ENCODE data around the gene DAZL.
A peak's percentile ranks its signal among the peaks of the same experiment; 100 is the strongest.

Gene DAZL

DNA sequence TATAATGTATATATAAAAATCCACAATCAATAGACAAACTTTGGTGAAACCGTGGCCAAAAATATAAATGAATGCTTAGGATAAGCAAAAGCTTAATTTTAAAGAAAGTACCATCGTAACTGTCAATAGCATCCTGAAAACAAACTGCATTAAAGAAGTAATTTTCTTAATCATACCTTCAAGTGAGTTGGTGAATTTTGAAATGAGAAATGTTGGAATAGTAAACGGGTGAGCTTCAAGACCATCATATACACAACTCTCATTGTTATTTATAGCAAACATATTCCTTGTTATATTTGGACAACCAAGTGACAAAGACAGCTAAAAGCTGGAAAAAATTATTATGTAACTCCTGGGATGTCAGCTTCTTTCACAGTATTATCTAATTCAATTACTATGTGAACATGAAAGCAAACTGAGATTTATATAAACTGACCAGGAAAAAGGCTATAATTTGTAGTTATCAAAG lies 3.7 kb downstream of the DAZL start:
- DNase-seq (ENCODE audit: extremely low read depth, insufficient read length): no peak
- TF ChIP-seq, protein P1, sequence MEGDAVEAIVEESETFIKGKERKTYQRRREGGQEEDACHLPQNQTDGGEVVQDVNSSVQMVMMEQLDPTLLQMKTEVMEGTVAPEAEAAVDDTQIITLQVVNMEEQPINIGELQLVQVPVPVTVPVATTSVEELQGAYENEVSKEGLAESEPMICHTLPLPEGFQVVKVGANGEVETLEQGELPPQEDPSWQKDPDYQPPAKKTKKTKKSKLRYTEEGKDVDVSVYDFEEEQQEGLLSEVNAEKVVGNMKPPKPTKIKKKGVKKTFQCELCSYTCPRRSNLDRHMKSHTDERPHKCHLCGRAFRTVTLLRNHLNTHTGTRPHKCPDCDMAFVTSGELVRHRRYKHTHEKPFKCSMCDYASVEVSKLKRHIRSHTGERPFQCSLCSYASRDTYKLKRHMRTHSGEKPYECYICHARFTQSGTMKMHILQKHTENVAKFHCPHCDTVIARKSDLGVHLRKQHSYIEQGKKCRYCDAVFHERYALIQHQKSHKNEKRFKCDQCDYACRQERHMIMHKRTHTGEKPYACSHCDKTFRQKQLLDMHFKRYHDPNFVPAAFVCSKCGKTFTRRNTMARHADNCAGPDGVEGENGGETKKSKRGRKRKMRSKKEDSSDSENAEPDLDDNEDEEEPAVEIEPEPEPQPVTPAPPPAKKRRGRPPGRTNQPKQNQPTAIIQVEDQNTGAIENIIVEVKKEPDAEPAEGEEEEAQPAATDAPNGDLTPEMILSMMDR (IDR thresholded peaks at IDR 0.05; ENCODE audit: insufficient read depth, low read length, poor library complexity, severe bottlenecking): no peak
- Histone ChIP-seq H3K4me3 (replicated peaks; ENCODE audit: low read depth, low read length) (no peak overlapping the region), H3K27me3 (replicated peaks; ENCODE audit: control insufficient read depth, insufficient read depth, low read length) (no peaks in the 10 kb centered on the region), H3K36me3 (ENCODE audit: control insufficient read depth, insufficient read depth, low read length) (no peaks in the 10 kb centered on the region)

DNA sequence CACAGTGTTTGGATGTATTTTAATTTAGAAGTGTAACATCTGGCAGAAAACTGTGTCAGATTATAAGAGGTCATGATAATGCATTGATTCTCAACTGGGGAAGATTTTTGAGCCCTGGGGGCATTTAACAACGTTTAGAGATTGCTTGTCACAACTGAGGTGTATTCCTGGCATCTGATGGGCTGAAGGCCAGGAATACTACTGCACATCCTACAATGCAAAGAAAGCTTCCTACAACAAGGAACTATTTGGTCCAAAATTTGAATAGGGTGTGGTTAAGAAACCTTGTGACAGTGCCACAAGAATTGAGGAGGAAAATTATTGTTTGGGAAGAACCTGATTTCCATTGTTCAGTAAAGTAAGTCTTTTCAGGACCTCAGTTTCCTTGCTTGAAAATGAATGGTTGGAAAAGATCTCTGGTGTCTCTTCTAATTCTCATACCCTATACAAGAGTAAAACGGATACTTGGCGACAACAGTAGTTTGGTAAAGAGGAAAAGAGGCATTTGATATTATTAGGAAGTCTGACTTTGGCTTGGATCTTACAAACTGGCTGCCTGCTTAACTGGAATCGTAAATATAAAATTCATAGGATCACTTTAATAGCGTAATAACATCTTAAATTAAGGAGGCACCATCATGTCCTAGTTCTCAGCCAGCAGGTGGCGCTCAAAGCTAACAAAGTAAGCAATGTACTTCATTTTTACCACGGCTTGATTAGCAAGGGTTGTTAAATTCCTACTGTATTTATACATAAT lies 4.3 kb downstream of the DAZL start:
- no peak overlapping the region for H3K4me3 ChIP-seq (replicated peaks; ENCODE audit: low read depth, low read length)
- H3K36me3 ChIP-seq (ENCODE audit: control insufficient read depth, insufficient read depth, low read length): no peaks in the 10 kb centered on the region
- DNase-seq (ENCODE audit: extremely low read depth, insufficient read length): no peak
- no peaks in the 10 kb centered on the region for H3K27me3 ChIP-seq (replicated peaks; ENCODE audit: control insufficient read depth, insufficient read depth, low read length)
- TF ChIP-seq, protein P1 (IDR thresholded peaks at IDR 0.05; ENCODE audit: insufficient read depth, low read length, poor library complexity, severe bottlenecking): peak; percentile 67

DNA sequence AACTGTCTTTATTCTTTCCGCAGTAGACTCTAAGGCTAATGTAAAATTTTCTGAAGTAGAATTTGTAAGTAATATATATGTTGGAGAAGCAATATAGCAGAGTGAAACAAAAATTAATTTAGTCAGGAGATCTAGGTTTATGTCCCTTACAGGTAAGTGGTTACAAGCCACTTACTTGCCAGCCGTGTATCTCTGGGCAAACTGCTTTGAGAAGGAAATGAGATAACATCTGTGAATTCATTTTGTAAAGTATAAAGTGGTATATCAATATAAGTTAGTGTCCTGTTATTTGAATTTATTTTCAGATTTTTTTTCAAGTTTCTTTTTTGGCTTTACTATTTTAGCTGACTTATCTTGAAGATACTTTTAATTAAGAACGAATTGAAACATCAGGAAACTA lies 5.5 kb downstream of the DAZL start:
- TF ChIP-seq, protein P1 (IDR thresholded peaks at IDR 0.05; ENCODE audit: insufficient read depth, low read length, poor library complexity, severe bottlenecking): no peak
- H3K27me3 ChIP-seq (replicated peaks; ENCODE audit: control insufficient read depth, insufficient read depth, low read length): no peaks in the 10 kb centered on the region
- no peaks in the 10 kb centered on the region for H3K36me3 ChIP-seq (ENCODE audit: control insufficient read depth, insufficient read depth, low read length)
- no peak overlapping the region for H3K4me3 ChIP-seq (replicated peaks; ENCODE audit: low read depth, low read length)
- no peak for DNase-seq (ENCODE audit: extremely low read depth, insufficient read length)

DNA sequence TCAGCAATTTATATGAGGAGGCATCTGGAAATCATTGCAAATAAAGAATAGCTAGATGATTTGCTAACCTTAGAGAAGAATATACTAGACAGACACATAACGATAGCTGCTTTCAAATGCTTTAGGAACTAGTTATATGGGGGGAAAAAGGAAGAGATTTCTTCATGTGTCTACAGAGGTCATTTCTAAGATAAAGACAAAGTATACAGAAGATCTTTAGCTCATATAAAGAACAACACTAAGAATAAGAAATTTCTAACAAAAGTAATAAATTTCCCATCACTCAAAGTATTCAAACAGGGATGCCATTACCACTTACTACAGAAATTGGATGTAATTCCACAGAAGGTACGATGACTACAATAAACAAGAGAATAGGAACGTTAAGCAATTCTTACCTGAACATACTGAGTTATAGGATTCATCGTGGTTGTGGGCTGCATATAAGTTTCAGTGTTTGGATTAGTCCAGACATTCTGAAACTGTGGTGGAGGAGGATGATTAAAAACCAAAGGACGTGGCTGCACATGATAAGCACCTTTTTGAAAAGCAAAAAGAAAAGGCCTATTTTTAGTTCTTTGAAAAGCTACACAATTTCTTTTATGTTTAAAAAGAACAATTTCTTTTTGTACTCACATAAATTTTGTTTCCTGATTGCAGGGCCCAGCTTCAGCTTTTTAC lies 8.7 kb downstream of the DAZL start:
- Histone ChIP-seq H3K36me3 (ENCODE audit: control insufficient read depth, insufficient read depth, low read length) (no peaks in the 10 kb centered on the region), H3K4me3 (replicated peaks; ENCODE audit: low read depth, low read length) (no peak overlapping the region), H3K27me3 (replicated peaks; ENCODE audit: control insufficient read depth, insufficient read depth, low read length) (no peaks in the 10 kb centered on the region)
- peak; percentile 39 for DNase-seq (ENCODE audit: extremely low read depth, insufficient read length)
- TF ChIP-seq, protein P1 (IDR thresholded peaks at IDR 0.05; ENCODE audit: insufficient read depth, low read length, poor library complexity, severe bottlenecking): no peak

DNA sequence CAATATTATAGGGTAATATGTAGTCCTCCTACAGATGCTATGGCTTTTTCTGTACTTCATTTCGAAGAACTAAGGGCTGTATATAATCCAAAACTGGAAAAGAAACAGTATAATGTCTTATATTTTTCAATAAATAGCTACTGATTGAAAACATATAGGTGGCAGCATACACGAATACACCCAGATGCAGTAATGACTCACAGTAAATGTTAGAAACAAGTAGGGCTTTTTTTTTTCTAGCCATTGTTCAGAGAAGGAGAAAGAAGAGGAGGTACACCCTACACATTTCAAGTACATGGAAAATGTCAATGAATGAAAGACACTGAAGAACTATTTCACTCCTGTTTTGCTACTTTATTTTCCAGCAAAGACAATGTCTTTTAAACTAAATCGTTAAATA lies 9.4 kb downstream of the DAZL start:
- TF ChIP-seq, protein P1 (IDR thresholded peaks at IDR 0.05; ENCODE audit: insufficient read depth, low read length, poor library complexity, severe bottlenecking): no peak
- no peaks in the 10 kb centered on the region for H3K27me3 ChIP-seq (replicated peaks; ENCODE audit: control insufficient read depth, insufficient read depth, low read length)
- no peak overlapping the region for H3K4me3 ChIP-seq (replicated peaks; ENCODE audit: low read depth, low read length)
- no peak for DNase-seq (ENCODE audit: extremely low read depth, insufficient read length)
- no peaks in the 10 kb centered on the region for H3K36me3 ChIP-seq (ENCODE audit: control insufficient read depth, insufficient read depth, low read length)
